Stimulated activated effector memory CD8-positive, alpha-beta T cell treated with anti-CD3 and anti-CD28 coated beads, Interleukin-12 subunit alpha, Interleukin-12 subunit beta, amount 100 ng/mL, for 72 hours (primary cell): Measurements from ENCODE around the gene PLA2G4A.

Source experiments
- ATAC-seq: fragments of 150-1000 bp; cut with Tn5 transposase; 2 replicates; pipeline ENCODE4 v1.10.0; 2021
- DNase-seq, 2 donors: peaks; one replicate each; pipeline ENCODE4 v3.0.0; 2021 to 2022; ENCODE audit warnings: low spot score in 2 of 2
- H3K27ac Mint-ChIP-seq: one replicate; pipeline ENCODE4 v1.8.0; 2022; ENCODE audit warnings: mild to moderate bottlenecking, mixed read lengths
- H3K36me3 Mint-ChIP-seq: one replicate; pipeline ENCODE4 v1.8.0; 2022; ENCODE audit warnings: mild to moderate bottlenecking, mixed read lengths
- H3K4me1 Mint-ChIP-seq: one replicate; pipeline ENCODE4 v1.8.0; 2022; ENCODE audit warnings: mixed read lengths
- H3K4me3 Mint-ChIP-seq: one replicate; pipeline ENCODE4 v1.8.0; 2022; ENCODE audit warnings: mild to moderate bottlenecking, mixed read lengths
- H3K9me3 Mint-ChIP-seq: one replicate; pipeline ENCODE4 v1.8.0; 2022; ENCODE audit warnings: mixed read lengths

The PLA2G4A gene

DNA sequence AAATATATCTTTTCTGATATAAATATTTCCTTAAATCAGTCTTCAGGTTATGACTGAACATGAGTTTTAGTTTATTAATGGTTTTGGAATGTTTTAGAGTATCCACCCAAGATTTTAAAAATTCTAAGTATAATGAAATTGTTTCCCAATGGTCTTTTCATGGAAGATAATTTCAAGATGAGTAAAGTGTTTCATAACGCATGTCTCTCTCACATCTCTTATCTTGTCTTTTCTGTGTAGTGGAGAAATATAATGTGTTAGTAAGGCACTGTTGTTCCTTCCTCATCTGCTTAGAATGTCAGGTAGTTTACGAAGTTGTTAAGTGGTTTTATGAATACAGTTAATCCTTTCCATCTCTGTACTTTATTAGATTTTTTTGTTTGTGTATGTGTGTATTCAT lies 49.6 kb downstream of the PLA2G4A start:
- no peak for ATAC-seq
- Mint-ChIP-seq H3K36me3 (no peaks in the 10 kb centered on the region), H3K4me1 (no peaks in the 10 kb centered on the region), H3K4me3 (no peak overlapping the region), H3K27ac (no peak overlapping the region), H3K9me3 (peaks cover 6% of the 10 kb centered on the region)
- no peak for DNase-seq

DNA sequence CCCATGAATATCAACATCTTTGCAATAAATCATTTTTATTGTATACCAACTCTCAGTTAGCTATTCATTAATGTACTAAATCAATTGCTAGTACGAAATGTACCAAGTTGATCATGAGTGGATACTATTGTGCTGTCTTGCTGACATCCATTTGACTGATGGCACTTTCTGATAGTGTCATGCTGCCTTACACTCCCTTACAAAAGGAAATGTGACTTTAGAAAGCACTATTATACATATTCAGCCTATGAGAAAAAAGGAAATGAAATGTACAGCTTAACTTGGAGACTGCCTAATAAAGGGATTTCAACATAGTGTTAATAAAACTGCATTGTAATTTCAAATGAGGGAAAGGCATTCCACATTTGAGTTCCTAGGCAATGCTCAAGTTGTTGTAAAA lies 52.2 kb downstream of the PLA2G4A start:
- ATAC-seq (no peak), DNase-seq (no peak)
- Mint-ChIP-seq H3K27ac (no peak overlapping the region), H3K4me3 (no peak overlapping the region), H3K36me3 (no peaks in the 10 kb centered on the region), H3K4me1 (no peaks in the 10 kb centered on the region), H3K9me3 (peaks cover 21% of the 10 kb centered on the region)

DNA sequence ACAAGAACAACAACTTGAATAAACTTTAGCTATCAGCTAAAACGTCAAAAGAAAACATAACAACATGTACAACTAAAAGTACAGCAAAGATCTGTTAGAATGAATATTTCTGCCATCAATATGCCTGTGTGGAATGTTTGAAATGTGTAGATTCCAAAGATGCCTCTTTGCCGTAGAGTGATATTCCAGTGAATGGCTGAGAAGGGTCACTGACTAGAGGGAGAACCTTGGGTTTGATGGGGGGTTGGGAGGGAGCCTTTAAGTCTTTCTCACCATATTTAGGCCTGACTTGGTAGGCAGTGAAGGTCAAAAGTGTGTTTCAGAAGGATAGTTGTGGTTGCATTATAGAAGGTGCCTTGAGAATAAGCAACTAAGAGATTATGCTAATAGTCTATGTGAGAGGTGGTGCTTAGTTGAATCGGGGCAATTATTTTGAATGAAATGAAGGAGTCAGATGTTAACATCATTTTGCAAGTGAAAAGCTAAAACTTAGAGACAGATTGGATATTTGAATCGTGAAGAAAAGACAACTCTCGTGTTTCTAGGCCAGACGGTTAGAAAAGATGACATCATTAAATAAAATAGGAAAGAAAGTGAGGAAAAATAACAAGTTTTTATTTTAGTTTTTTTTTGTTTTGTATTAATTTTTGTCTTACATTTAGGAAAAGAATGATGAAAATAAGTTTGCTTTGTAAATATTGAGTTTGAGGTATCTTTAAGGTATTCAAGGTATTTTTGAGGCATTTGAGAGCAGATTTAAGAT lies 53.8 kb downstream of the PLA2G4A start:
- ATAC-seq: no peak
- no peaks in the 10 kb centered on the region for H3K36me3 Mint-ChIP-seq
- no peak overlapping the region for H3K4me3 Mint-ChIP-seq
- peaks cover 21% of the 10 kb centered on the region for H3K9me3 Mint-ChIP-seq
- H3K27ac Mint-ChIP-seq: no peak overlapping the region
- H3K4me1 Mint-ChIP-seq: no peaks in the 10 kb centered on the region
- DNase-seq: no peak

DNA sequence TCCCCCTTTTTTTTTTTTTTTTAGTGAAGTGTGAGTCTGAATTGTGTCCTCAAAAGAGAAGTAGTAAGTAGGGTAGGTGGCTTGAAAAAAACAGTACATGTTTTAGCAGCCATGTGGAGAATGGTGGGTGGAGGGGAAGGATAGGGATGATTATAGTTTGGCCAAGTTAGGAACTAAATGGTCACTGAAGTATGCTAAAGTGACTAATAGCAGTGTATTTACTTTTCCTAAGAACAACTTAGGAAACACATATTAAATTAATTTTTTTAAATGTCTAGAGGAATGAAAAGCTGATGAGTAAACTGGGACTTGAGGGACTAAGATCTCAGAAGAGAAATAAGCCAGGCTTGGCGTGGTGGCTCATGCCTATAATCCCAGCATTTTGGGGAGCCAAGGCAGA lies 55.5 kb downstream of the PLA2G4A start:
- H3K36me3 Mint-ChIP-seq: no peaks in the 10 kb centered on the region
- DNase-seq (no peak), ATAC-seq (no peak)
- peaks cover 21% of the 10 kb centered on the region for H3K9me3 Mint-ChIP-seq
- H3K4me1 Mint-ChIP-seq: no peaks in the 10 kb centered on the region
- H3K27ac Mint-ChIP-seq: no peak overlapping the region
- H3K4me3 Mint-ChIP-seq: no peak overlapping the region

DNA sequence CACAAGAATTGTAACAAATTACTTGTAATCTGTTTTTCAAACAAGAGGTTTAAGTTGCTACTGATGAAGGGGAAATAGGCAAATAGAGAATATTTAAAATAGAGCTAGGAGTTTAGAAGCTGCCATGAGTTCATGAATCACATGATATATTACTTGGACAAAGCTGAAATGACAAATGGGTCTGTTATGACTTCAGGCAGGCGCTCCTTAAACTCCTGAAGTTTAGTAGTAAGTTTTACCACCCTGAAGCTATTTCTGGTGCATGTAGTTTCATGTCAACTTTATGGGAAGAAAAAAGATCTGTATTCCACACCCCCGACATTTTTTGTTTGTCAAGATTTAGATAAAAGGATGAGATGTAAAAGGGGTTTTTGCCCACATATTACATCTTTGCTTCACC lies 58.5 kb downstream of the PLA2G4A start:
- Mint-ChIP-seq H3K27ac (no peak overlapping the region), H3K36me3 (no peaks in the 10 kb centered on the region), H3K9me3 (peaks cover 30% of the 10 kb centered on the region), H3K4me1 (no peaks in the 10 kb centered on the region), H3K4me3 (no peak overlapping the region)
- no peak for ATAC-seq
- DNase-seq: no peak

DNA sequence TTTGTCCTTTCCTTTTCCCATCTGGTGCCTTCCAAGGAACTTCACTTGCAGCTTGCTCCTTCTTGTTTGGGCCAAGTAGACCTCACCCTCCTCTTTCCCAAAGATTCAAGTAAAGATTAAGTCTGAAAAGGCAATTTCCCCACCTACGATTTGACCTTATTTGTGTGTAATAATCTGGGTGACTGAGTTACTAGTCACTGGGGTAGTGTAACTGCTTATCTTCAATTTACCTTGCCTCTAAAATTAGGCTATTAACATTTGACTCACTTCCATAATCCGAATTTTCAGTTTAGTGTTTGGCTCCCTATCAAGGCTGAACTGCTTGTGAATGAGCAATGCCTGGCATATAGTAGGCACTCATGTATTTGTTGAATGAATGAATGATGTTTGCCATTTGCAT lies 59.6 kb downstream of the PLA2G4A start:
- no peak for DNase-seq
- H3K4me3 Mint-ChIP-seq: no peak overlapping the region
- no peak overlapping the region for H3K27ac Mint-ChIP-seq

DNA sequence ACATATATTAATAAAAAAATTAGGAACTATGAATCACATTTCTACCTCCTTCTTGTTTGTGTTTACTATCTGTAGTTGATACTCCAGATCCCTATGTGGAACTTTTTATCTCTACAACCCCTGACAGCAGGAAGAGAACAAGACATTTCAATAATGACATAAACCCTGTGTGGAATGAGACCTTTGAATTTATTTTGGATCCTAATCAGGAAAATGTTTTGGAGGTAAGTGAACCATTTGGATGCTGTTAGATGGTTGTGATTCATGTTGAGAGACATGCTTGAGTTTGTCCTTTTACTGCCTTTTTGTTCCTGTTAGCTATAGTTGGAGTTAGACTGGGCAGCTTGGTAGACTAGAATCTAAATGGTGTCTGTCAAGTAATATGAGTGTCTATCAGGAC lies 64.2 kb downstream of the PLA2G4A start:
- no peak overlapping the region for H3K4me3 Mint-ChIP-seq
- H3K36me3 Mint-ChIP-seq: no peaks in the 10 kb centered on the region
- no peak overlapping the region for H3K27ac Mint-ChIP-seq
- ATAC-seq (no peak), DNase-seq (no peak)
- no peaks in the 10 kb centered on the region for H3K4me1 Mint-ChIP-seq
- H3K9me3 Mint-ChIP-seq: peaks cover 9% of the 10 kb centered on the region

More for the DNA sequence above, 59.6 kb downstream of the PLA2G4A start:
- H3K4me1 Mint-ChIP-seq: no peaks in the 10 kb centered on the region
- H3K9me3 Mint-ChIP-seq: peaks cover 24% of the 10 kb centered on the region
- ATAC-seq: no peak
- no peaks in the 10 kb centered on the region for H3K36me3 Mint-ChIP-seq

DNA sequence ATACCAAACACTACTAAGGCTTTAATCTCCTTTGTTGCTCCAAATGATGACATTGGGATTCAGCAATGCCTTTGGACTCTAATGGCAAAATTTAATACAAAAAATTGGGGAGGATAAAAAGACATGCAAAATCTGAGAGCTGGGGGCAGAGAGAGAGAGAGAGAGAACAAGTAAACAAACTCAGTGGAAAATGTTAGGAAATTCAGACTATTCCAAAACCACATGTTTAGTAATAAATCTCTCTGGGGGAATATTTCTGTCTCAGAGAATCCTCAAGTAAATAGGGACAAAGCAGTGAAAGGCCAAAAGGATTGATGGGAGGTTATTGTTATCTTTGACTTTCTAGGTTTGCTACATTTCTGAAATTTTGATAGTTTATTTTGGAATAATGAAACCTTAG lies 65.7 kb downstream of the PLA2G4A start:
- H3K27ac Mint-ChIP-seq: no peak overlapping the region
- ATAC-seq (no peak), DNase-seq (no peak)
- H3K4me1 Mint-ChIP-seq: no peaks in the 10 kb centered on the region
- no peaks in the 10 kb centered on the region for H3K36me3 Mint-ChIP-seq
- H3K9me3 Mint-ChIP-seq: peaks cover 12% of the 10 kb centered on the region
- H3K4me3 Mint-ChIP-seq: no peak overlapping the region

DNA sequence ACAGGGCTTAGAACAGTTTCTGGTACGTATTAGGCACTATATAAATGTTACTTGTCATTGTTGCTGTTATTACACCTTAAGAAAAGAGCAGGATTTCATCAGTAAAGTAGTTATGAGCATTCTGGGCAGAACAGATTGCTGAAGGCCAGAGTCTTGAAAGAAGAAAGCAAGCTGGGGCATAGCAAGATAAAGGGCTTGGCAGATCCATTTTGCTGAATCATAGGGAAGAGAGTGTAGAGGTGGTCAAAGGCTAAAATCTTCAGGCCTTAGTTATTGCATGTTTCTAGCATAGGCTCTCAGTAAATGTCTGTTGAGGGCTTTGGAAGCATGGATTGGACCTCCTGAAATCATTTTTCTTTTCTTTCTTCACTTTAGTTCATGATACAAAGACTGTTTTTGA lies 67.5 kb downstream of the PLA2G4A start:
- Mint-ChIP-seq H3K36me3 (no peaks in the 10 kb centered on the region), H3K9me3 (peaks cover 6% of the 10 kb centered on the region), H3K4me3 (no peak overlapping the region), H3K27ac (no peak overlapping the region), H3K4me1 (no peaks in the 10 kb centered on the region)
- ATAC-seq: no peak
- DNase-seq: no peak

DNA sequence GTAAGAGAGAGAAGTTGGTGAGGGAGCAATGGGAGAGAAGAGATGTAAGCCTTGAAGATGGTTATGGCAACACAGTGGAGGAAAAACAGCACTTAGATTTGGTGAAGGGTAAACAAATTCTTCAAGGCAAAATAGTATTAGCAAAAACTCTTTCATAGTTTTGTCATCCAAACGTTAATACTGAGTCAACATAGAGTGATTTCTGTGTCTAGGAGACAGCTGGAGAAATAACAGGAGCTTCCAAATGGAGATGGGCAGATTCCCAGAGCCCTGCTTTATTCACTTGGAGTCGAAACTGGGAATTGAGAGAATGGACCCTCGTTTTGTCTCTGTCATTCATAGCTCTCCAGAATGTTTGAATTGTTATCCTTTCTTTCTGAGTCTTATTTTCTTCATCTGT lies 68.3 kb downstream of the PLA2G4A start:
- DNase-seq (no peak), ATAC-seq (no peak)
- H3K4me3 Mint-ChIP-seq: no peak overlapping the region
- no peaks in the 10 kb centered on the region for H3K36me3 Mint-ChIP-seq
- H3K9me3 Mint-ChIP-seq: peaks cover 6% of the 10 kb centered on the region
- H3K27ac Mint-ChIP-seq: no peak overlapping the region
- H3K4me1 Mint-ChIP-seq: no peaks in the 10 kb centered on the region

DNA sequence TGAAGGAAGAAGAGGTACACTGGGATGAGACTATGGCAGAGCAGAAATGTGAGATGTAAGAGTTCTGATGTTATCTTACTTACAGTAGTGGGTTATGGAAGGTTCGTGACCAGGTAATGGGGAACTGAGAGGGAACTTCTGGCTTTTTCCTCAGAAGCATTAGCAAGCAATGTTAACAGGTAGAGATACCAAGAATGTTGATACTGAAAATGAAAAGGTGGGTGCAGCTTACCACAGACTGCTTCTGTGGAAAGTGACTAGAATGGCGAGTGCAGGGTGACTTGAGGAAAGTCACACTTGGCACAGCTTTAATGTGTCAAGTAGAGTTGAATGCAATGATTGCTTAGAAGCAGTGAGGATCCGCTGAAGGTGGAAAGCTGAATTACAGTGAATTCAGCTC lies 70.8 kb downstream of the PLA2G4A start:
- Mint-ChIP-seq H3K4me3 (no peak overlapping the region), H3K36me3 (no peaks in the 10 kb centered on the region), H3K4me1 (no peaks in the 10 kb centered on the region), H3K27ac (no peak overlapping the region), H3K9me3 (peaks cover 6% of the 10 kb centered on the region)
- DNase-seq: no peak
- ATAC-seq: no peak

DNA sequence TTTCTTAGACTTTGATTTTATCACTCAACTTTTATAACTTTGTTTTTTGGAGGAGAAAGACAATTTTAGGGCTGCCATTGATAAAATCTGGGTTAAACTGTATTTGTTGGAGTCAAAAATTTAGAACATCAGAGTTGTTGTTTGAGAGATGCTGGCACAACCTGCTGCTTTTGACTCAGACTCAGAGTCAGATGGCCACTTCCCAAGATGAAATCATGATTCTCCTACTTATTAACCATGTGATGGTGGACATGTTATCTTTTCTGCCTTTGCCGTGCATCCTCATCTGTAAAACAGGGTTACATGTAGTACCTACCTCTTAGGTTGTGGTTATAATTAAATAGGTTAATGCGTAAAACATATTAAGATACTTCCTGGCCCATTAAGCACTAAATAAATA lies 71.2 kb downstream of the PLA2G4A start:
- ATAC-seq (no peak), DNase-seq (no peak)
- Mint-ChIP-seq H3K36me3 (no peaks in the 10 kb centered on the region), H3K4me3 (no peak overlapping the region), H3K27ac (no peak overlapping the region), H3K4me1 (no peaks in the 10 kb centered on the region), H3K9me3 (peaks cover 6% of the 10 kb centered on the region)

DNA sequence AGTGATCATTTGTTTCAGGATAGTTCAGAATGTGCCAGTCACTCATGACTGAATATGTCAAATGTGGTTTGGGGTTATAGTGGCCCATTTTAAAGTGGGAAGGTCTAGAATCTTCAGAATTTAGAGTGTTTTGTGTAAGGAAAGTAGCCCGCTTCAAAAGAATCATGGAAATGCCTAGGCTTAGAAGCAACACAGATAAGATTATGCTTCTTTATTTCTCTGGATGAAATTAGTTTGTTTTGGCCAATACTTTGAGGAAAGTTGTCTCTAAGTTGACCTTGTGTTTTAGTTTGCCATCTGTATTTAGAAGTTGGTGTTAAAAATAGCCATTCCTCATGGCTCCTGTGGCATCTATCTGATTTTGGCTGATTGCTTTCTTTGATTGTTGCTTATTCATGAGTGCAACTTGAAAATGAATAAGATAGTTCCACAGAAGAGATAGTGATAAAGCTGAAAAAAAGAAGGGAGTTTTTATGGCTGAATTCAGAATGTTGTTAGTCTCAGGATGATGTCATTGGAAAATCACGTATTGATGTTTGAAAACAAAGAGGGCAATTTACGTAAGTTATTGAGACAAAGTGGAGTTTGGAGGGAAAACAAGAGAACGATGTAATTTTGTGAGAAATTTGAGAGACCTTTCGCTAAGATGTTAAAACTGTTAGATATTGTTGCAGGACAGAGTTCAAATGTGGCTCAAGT lies 71.9 kb downstream of the PLA2G4A start:
- DNase-seq (no peak), ATAC-seq (no peak)
- no peak overlapping the region for H3K27ac Mint-ChIP-seq
- H3K4me3 Mint-ChIP-seq: no peak overlapping the region
- H3K4me1 Mint-ChIP-seq: no peaks in the 10 kb centered on the region
- H3K36me3 Mint-ChIP-seq: no peaks in the 10 kb centered on the region
- peaks cover 6% of the 10 kb centered on the region for H3K9me3 Mint-ChIP-seq

DNA sequence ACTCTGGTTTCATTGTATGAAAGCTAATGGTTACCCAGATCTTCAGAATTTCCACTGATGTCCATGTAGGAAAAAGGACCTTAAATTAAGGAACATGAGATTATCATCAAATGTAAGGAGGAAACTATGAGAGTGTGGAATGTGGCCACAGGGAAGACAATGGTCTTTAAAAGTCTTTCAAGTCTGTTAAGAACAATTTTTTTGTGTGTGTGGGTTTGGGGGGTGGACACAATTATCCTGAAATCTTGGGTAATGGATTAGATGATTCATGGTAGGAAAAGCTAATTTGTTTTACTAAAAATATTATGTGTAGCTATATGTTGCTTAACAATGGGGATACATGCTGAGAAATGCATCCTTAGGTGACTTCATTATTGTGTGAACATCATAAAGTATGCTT lies 72.9 kb downstream of the PLA2G4A start:
- H3K4me3 Mint-ChIP-seq: no peak overlapping the region
- no peak overlapping the region for H3K27ac Mint-ChIP-seq
- ATAC-seq (no peak), DNase-seq (no peak)
- H3K9me3 Mint-ChIP-seq: peaks cover 6% of the 10 kb centered on the region
- no peaks in the 10 kb centered on the region for H3K4me1 Mint-ChIP-seq
- H3K36me3 Mint-ChIP-seq: no peaks in the 10 kb centered on the region

DNA sequence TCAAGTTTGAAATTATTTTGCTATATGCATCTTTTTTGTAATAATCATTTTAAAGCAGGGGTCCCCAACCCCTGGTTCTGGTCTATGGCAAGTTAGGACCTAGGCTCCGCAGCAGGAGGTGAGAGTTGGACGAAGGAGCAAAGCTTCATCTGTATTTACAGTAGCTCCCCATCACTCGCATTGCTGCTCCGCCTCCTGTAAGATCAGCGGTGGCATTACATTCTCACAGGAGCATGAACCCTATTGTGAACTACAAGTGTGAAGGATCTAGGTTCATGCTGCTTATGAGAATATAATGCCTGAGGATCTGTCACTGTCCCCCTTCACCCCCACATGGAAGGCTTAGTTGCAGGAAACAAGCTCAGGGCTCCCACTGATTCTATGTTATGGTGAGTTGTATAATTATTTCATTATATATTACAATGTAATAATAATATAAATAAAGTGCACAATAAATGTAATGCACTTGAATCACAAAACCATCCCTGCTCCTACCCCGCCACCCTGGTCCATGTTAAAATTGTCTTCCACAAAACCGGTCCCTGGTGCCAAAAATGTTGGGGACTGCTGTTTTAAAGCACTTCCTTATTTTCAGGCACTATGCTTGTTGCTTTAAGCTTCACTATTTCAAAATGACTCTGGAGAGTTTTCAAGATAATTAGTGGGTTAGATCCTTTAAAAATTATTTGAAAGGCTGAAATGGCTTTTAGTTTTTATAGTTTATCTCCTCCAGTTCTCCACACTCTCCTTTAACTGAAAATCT lies 74.8 kb downstream of the PLA2G4A start:
- Mint-ChIP-seq H3K27ac (no peak overlapping the region), H3K36me3 (no peaks in the 10 kb centered on the region), H3K4me3 (no peak overlapping the region), H3K9me3 (peaks cover 6% of the 10 kb centered on the region), H3K4me1 (no peaks in the 10 kb centered on the region)
- ATAC-seq: no peak
- DNase-seq: no peak

DNA sequence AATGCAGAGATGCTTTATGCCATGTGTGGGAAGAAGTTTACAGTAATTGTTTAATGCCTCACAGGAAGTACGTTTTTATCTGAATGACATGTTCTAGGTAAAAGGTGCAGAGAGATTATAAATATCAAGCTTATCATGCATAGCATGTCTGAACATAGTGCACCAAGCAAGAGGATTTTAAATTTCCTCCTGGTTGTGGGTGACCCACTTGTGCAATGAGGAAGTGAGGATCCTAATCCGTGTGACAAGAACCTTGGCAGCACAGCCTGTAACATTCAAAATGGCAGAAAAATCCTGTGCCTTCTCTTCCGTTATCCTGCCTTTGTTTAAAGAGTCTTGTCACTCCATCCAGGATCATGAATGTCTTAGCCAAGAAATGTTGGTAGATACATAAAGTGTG lies 75.6 kb downstream of the PLA2G4A start:
- Mint-ChIP-seq H3K4me1 (no peaks in the 10 kb centered on the region), H3K4me3 (no peak overlapping the region), H3K27ac (no peak overlapping the region), H3K9me3 (peaks cover 4% of the 10 kb centered on the region), H3K36me3 (no peaks in the 10 kb centered on the region)
- no peak for ATAC-seq
- DNase-seq: no peak
